Kidney tubule cell (primary cell): ENCODE data around the gene IL23R.

Experiments used
- DNase-seq: peaks from one replicate; pipeline ENCODE4 v3.0.0-alpha.2; 2018; ENCODE audit warnings: low spot score

The IL23R gene

DNA sequence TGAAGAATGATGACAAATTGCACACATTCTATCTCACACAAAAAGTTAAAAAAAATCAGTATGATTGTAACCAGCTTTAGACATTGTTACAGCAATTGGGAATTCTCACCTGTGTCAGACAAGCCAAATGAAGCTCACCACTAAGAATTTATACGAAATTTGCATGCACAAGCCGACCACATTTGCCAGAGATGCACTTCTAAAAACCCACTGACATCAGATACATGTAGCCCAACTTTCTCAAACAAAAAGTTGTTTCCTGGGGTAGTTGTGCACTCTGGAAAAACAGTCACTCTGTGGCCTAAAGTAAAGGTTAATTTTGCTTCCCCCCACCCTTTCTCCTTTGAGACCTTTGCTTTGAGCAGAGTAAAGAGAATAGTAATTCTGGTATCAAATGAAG lies 73.5 kb downstream of the IL23R start:
- no peak for DNase-seq

DNA sequence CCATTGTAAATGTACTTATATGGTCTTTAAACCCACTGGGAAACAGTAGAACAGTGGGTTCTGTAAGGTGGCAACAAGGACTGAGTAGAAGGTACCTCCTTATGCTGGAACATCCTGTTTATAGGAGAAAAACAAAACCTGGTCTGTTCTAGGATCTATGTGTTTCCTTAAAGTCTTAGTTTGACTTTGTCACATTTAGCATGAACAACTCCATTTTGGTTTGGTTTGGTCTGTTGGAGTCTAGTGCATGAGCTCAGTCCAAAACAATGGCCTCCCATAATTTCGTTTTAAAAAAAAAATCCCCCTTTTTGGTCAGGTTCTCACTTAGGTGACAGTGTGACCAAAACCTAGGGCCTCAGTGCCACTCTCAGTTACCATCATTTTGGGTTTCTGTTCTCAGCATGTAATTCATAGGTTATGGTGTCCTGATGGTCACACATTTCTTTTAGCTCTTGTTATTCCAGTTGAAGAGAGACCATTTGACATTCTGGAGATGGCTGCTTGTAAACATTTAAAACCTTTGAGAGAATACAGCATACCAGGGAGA lies 75.0 kb downstream of the IL23R start:
- no peak for DNase-seq

DNA sequence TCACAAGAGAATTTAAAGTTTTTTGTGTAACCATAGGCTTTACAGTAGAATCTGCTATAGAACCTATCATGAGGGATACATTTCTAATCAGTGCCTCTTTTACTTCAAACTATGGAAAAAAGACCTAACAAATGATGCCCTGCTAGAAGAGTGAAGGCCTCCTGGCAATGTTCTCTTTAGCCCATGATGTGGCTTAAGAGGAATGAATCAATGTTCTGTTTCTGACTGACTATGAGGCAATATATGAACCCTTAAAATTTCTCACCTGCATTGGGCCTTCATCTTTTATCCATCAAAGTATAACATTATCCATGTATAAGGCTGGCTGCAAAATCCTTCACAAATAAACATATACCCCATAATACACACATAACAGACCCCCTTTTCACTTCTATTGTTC lies 75.8 kb downstream of the IL23R start:
- DNase-seq = no peak

DNA sequence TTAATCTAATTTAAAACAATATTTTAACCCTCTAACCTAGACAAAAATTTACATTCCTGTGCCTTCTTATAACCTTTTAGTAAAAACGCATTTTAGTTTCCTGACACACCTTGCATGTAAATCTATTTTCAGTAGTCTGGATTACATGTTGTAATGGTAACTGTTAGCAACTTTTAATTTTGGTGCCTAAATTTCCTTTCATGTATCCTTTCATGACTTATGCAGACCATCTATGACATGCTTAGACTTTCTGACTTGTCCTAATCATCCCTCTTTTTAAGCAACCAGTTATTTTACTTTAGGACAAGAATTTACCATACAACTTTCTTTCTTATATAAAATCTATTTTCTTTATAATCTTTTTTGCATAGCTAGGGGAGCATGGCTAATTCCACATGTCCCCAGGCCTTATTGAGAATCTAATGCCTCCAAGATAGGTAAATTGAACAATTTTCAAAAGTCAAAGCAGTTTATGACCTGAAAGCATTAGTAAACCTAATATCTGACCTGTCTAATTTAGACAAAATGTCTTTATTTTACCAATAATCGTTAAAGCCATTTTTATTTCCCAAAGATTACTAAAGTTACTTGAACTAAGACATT lies 83.9 kb downstream of the IL23R start:
- no peak for DNase-seq

DNA sequence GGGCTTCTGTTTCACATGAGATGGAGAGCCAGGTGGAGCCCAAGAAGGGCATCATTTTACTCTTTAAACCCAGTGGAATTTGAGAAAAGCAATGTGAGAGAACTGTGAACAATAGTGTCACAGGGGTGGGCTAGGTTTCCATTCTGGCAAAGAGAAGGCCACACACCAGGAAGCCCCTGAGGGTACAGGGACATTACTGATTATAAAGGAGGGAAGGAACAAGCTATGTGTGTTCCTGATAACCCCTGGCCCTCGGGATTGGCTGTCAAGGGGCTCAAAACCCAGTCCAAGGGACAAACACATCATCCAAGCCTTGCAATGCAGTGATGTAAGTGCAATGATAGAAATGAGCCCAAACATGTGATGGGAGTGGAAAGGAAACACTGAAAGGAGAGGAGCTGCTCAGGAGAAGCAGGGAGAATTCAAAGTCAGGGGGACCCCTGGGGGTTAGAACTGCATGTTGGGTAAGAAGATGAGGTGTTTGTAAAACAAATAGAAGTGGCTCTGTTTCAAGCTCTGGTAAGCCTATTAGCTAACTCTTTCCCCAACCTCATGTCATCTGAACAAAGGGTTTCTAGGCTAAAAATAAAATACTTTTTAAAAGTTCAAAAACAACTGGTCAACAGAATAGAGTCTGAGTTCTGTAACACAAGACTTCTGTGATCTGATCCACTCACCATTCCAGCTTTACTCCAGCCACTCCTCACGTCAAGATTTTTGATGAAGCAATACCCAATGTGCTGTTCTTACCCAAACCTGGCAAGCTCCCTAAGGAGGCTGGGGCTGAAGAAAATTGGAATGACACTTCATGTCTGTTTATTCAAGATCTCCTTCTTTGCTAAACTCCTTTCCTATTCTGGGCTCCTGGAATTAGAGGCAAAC lies 90.3 kb downstream of the IL23R start:
- DNase-seq = no peak

DNA sequence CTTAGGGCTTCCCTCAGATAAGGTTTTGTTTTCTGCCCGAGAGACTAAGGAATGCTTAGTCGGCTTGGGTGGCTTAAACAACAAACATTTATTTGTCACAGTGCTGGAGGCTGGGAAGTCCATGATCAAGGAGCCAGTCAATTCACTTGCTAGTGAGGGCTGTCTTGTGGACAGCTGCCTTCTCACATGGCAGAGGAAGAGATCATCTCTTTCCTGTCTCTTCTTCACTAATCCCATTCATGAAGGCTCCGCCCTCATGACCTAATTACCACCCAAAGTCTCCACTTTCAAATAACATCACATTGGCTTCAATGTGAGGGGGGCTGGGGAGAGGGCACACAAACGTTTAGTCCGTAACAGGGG lies 90.9 kb downstream of the IL23R start:
- DNase-seq = no peak

DNA sequence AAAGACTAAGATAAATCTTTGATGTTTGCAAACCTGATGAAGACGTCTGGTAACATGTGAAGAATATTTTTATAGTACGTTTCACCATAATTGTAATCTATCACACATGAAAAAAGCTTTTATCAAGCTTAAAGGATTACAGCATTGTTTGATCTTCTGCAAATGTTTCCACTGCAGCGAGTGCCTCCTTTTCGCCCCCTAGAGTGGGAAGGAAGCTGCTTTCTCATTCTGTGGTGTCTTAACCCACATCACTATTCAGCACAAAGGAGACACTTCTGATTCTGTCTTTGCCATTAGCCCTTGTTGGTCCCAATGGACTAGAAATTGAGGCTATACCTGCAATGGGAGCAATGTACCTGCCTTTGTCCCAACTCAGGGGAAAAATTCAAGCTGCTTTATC lies 95.4 kb downstream of the IL23R start:
- DNase-seq = no peak

DNA sequence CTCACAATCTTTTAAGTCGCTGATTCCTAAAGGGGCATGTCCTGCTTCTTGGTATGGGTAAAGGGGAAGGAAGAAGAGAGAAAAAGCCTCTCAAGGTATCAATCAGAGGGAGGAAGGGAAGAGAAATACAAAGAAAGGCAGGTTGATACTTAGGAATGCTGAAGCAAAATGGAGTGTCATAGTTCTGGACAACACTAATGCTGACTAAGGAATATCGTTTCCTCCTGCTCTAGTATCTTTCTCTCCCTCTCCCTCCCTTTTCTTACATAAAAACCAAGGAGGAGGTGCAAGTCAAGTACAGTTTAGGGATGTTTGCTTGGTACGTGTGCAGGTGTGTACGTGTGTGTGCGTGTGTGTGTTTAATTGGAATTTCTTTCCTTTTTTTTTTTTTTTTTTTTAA lies 96.5 kb downstream of the IL23R start:
- DNase-seq = no peak

DNA sequence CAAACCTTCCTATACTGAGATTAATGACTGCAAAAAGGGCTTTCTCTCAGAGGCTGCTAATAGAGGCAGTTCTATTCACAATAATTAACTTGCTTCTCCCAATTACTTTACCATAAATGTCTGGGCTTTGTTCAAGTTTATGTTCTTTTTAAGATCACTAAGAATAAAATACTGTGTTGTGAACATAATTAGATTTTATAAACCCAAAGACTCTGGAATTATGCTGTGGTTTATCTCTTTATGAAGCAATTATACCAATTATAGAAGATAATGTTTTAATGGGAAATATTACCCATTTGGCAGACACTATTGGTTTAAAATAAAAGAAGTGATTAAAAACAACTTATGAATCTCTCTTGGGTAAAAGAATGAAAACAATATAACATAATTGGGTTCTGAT lies 97.9 kb downstream of the IL23R start:
- no peak for DNase-seq

DNA sequence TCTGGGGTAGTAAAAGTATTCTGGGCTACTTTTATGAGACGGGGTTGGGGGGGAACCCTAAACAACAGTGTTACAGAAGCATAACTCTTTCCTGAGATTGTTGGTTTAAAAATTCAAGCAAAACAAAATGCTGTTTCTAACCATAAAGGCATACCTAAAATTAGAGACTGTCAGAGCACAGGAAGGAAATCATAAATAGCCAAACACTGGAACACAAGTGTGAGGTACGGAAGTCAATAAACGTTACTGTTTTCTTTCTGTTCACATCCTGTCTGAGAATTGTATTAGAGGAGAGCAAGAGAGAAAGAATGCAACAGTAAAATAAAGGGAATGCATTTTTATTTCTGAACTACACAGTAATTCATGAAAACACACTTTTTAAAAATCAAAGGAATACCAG lies 98.6 kb downstream of the IL23R start:
- no peak for DNase-seq

DNA sequence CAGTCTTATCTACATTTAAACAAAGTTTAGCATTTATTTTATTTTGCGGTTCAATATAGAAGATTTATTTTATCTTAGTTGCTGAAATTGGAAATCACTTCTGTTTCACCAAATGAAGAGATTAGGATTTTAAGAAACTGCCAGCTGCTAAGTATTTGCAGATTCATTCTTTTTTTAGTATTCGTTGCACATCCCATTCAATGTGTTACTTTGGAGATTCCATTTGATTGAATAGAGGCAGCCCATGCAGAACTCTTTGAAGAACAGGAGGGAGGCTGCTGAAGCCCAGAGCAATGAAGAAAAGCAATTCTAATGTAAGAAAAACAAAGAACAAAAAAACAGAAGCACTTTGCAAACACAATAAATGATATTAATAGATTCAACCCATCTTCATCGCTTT lies 102.8 kb downstream of the IL23R start:
- no peak for DNase-seq

DNA sequence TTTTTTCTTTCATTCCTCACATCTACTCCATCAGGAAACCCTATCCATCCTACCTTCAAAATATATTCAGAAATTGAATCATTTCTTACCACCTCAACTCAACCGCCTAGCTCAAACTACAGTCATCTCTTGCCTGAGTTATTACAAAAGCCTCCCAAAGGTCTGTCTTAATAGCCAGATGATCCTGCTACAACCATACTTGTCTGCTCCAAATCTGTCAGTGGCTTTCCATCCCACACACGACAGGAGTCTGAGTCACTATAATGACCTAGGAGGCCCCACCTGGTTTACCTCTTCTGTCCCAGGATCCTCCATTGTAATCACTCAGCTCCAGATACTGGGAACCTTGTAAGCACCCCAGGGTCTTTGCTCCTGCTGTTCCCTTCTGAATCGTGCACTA lies 104.3 kb downstream of the IL23R start:
- DNase-seq = no peak

DNA sequence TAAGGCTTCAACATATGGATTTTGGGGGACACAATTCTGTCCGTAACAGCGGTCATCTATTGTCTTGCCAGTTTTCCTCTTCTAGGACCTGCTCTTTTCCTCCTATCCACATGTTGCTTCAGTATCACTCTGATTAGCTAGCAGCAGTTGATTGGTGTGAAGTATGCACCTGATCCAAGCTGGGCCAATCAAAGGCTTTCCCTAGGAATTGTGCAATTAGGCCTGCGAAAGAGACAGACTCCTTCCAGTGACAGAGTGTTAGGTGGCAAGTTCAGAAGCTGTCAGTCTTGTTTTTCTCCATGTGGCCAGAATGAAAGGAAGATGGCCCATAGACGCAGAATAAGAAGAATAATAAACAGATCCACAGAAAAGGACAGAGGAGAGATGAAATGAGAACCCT lies 107.3 kb downstream of the IL23R start:
- DNase-seq = no peak

DNA sequence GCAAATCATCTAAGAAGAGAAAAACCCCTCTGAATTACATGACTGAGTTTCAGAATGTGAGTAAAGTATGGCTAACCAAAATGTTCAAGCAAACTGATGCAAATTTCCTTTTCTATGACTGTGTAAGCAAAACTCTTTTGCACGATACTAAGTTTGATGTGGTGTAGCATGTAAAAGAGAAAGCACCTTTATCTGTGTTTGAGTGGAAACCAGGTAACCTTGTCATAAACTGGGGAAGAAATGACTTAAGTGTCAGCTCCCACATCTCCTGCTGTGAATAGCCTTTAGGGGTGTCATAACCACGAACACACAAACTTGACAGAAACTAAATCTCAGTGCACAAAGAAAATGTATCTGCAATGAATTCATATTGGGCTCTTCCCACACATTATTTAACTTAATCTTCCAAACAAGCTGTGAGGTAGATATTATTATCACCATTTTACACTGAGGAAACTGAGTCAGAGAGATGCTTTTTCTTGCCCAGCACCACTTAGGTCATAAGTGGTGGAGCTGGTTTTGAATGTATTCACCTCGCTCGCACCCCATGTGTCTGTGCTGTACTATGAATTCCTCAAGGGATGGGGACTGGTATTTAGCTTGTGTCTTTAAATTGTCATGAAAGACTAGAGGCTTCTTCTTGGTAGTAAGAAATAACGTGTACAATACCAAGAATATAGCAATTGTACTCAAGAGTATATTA lies 108.5 kb downstream of the IL23R start:
- no peak for DNase-seq

DNA sequence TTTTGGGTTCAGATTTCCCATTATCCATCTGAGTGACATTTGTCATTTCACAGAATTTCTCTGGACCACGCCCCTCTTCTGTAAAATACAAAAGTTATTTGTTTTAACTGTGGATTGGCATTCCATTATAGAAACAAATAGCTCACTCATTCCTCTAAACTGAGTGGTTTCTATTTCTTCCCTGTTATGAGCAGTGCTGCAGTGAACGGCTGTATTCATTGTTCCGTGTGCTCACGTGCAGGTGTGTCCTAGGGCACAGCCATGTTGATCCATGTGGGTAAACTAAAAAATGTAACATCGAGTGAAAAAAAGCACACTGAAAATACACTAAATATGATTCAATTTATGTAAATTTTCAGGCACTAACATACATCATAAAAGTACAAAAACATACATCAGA lies 114.4 kb downstream of the IL23R start:
- no peak for DNase-seq

DNA sequence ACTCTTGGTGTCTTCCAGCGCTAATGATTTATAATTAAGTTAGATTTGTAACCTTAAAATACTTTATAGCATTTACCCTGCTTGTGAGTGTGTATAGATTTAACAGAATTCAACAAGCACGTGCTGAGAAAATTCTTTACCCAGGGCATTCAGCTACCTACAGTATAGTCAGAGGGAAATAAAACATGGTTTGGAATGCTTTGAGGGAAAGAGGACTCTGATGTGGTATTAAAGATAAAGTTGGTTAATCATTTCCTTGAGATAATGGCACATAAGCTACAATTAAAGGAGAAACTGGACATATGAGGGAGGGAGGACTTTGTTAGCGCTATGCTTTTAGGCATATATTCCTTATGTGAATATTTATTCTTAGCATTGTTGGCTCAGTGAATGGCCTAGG lies 115.0 kb downstream of the IL23R start:
- DNase-seq = no peak

DNA sequence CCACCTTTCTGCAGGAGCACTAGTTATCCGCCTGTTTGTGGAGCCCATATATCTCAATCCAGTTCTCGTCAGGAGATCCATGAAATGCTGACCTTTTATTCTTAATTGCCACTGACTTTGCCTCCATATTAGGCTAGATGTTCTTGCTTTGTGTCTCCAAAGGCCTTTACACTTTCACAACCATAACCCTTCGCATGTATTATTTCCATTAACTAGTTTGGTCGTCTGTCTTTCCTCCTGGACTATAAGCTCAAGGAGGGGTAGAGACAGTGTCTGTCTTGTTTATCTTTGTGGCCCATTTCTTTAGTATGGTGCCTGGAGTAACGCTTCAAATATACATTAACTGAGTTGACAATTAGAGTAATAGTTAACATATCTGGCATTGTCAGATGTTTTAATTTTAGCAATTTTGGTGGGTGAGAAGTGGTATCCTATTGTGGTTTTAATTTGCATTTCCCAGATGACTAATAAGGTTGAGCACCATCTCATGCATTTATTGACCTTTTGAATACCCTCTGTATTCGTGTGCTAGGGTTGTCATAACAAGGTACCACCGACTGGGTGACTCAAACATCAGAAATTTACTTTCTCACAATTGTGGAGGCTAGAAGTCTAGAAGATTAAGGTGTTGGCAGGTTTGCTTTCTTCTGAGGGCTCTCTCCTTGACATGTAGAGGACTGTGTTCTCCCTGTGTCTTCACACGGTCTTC lies 119.7 kb downstream of the IL23R start:
- DNase-seq = peak; percentile 91

DNA sequence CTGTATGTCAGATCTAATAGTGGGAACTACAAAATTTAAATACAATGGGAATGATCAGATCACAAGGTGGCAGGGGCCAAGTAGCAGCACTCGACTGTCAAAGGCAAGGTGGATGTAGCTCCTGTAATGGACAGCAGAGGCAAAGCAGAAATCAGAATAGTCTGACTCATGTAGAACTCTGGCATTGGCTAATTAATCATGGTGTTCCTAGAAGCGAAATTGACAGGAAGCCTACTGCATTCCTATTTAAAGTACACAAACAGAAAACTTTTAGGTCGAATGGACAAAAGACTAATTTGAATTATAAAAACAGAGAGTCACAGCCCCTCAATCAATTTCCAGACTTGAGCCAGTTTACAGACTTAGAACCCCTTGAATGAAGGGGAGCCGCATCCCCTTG lies 124.0 kb downstream of the IL23R start:
- DNase-seq = peak; percentile 16

DNA sequence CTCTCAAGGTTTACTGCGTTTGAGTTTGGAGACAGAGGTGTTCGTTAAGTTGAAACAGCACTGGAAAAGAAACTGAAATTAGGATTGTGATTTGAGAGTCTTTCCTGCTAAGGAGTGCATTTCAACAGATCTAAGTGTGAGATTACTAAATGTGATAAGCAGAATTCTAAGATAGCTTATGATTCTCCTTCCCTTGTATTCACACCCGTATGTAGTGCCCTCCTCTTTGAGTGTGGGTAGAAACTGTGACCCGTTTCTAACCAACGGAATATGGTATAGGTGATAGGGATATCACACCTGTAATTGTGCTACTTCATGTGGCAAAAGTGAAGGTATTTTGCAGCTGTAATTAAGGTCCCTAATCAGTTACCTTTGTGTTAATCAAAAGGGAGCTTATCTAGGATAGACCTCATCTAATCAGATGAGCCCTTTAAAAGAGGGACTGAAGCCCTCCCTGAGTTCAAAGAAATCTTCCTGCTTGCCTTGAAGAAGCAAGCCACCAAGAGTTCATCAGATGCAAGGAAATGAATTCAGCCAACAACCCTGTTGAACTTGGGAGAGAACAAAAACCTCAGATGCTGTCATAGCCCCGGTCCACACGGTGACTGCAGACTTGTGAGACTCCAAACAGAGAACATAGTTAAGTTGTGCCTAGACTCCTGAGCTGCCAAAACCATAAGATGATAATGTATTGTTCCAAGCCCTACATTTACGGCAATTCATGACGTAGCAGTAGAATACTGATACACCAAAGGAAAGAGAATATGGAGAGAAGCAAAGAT lies 128.8 kb downstream of the IL23R start:
- DNase-seq = no peak

DNA sequence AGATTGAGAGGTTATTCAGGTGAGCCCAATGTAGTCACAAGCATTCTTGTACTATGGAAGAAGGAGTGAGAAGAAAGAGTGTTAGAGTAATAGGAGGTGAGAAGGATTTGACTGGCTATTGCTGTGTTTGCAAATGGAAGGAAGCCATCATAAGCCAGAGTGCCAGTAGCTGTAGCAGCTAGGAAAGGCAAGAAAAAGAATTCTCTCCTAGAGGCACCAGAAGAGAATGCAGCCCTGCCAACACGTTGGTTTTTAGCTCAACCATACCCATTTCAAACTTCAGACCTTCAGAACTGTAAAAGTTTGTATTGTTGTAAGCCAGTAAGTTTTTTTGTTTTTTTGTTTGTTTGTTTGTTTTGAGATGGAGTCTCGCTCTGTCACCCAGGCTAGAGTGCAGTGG lies 132.5 kb downstream of the IL23R start:
- DNase-seq = no peak

DNA sequence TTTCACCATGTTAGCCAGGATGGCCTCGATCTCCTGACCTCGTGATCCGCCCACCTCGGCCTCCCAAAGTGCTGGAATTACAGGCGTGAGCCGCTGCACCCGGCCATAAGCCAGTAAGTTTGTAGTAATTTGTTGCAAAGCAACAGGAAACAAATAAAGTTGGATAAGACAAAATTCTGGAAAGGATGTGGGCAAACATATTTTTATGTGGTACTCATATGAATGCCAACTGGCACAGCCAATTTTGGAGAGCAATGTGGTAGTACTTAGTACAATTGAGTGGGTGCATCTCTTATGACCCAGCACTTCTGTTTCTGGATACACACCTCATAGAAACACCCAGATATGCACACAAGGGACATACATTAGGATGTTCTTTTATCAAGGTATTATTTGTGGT lies 133.0 kb downstream of the IL23R start:
- no peak for DNase-seq

DNA sequence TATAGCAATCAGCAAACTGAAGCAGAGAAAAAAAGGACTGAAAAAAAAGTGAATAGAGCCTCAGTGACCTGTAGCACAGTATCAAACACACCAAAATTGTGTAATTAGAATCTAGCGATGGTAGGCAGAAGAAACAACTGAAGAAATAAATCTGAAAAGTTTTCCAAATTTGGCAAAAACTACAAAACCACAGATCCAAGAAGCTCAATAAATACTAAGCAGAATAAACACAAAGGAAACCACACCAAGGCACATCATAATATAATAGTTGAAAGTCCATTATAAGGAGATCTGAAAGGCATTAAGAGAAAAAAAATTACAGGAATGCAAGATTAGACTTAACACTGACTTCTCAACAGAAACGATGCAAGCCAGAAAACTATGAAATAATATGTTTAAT lies 134.3 kb downstream of the IL23R start:
- no peak for DNase-seq
